Endodermal cell (in vitro differentiated cells): Measurements from ENCODE around the gene ZNF165. TPM values are rescaled to one million over a fixed set of nuclear protein-coding genes. Genes with fewer than 3 reads are reported as not detected.
"Not testable (repeated sequence)": the region's sequence is repeated elsewhere in the genome, so short reads cannot be mapped to it uniquely, and the experiment has no call there.

Experiments
- DNase-seq: peaks from one replicate; pipeline ENCODE4 v3.0.0-alpha.2; 2017
- H3K27ac ChIP-seq: 2 replicates; pipeline ENCODE4 v1.5.1; 2013; ENCODE audit warnings: mild to moderate bottlenecking, low read depth, low read length, moderate library complexity
- H3K27me3 ChIP-seq: 2 replicates; pipeline ENCODE4 v1.6.1; 2013; ENCODE audit warnings: mild to moderate bottlenecking, low read length, moderate library complexity; ENCODE audit not compliant: insufficient read depth, control insufficient read depth, poor library complexity, severe bottlenecking
- H3K36me3 ChIP-seq: 2 replicates; pipeline ENCODE4 v1.7.0; 2013; ENCODE audit warnings: mild to moderate bottlenecking, low read length, moderate library complexity; ENCODE audit not compliant: control insufficient read depth, insufficient read depth
- H3K4me1 ChIP-seq: one replicate; pipeline ENCODE4 v1.7.0; 2013; ENCODE audit warnings: low read length; ENCODE audit not compliant: control insufficient read depth, insufficient read depth
- H3K4me3 ChIP-seq: 2 replicates; pipeline ENCODE4 v1.5.1; 2013; ENCODE audit warnings: mild to moderate bottlenecking, low read length, moderate library complexity
- H3K9ac ChIP-seq: 2 replicates; pipeline ENCODE4 v1.6.1; 2013; ENCODE audit warnings: mild to moderate bottlenecking, low read length, moderate library complexity; ENCODE audit not compliant: poor library complexity, severe bottlenecking; ENCODE audit errors: extremely low read depth
- H3K9me3 ChIP-seq: 2 replicates; pipeline ENCODE4 v1.6.1; 2013; ENCODE audit warnings: mild to moderate bottlenecking, low read length, moderate library complexity; ENCODE audit not compliant: control insufficient read depth
- H3K27ac Mint-ChIP-seq: 2 replicates; pipeline ENCODE4 v1.8.0; 2020; ENCODE audit warnings: mixed read lengths
- H3K27me3 Mint-ChIP-seq: 2 replicates; pipeline ENCODE4 v1.8.0; 2021; ENCODE audit warnings: mild to moderate bottlenecking, mixed read lengths; ENCODE audit not compliant: insufficient read depth
- H3K36me3 Mint-ChIP-seq: 2 replicates; pipeline ENCODE4 v1.8.0; 2020; ENCODE audit warnings: low read depth, mixed read lengths
- H3K4me1 Mint-ChIP-seq: 2 replicates; pipeline ENCODE4 v1.8.0; 2020; ENCODE audit warnings: mixed read lengths
- H3K4me3 Mint-ChIP-seq: 2 replicates; pipeline ENCODE4 v1.8.0; 2020; ENCODE audit warnings: mild to moderate bottlenecking, moderate library complexity, mixed read lengths
- H3K9me3 Mint-ChIP-seq: 2 replicates; pipeline ENCODE4 v1.8.0; 2020; ENCODE audit warnings: mild to moderate bottlenecking, mixed read lengths
- CTCF ChIP-seq: fragments of 200-600 bp; sonication (generic); conservative IDR thresholded peaks from 2 replicates; pipeline ENCODE4 v1.5.0; 2021; ENCODE audit warnings: antibody characterized with exemption, mild to moderate bottlenecking
- WGBS, 2 experiments: methylation state at CpG; one replicate each; pipeline versions ENCODE4 v1.1.5 to v1.1.7; 2013; ENCODE audit warnings: missing lambda C conversion rate in 2 of 2, mixed read lengths in 1 of 2; ENCODE audit not compliant: insufficient coverage in 1 of 2, insufficient read length in 1 of 2; 5-methylcytosine and 5-hydroxymethylcytosine counted together
- total RNA-seq, 2 donors: library from RNA; stranded (reverse); fragmentation: NEBNext Ultra II Directional in 1 of 2; extraction: Animal tissue kit (Norgen Biotek cat#: 25700) in 1 of 2; gene quantifications; 2 replicates in 1 of 2; 3 replicates in 1 of 2; pipeline ENCODE4 v1.2.1, GENCODE V29; 2021

Gene ZNF165
- total RNA-seq, 2 donors from 2014 or later, result 5.7 to 7.1 TPM

DNA sequence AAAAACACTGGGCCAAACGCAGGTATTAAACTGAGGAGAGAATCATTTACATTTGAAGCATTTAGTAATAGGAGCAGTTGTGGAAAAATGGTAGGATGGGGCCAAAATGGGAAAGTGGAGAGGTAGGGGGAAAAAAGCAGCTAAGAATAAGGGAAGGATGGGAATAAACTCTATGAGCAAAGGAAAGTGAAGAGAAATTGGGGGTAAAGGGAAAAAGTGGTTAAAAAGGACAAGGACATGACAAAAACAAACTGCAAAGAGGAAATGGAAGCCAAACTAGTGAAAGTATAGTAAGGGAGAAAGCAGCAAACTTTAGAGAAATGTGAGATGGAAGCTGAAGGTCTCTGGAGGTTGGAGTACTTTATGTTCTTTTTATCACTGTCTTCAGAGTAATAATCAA is 37.8 kb downstream of the ZNF165 start:
- Mint-ChIP-seq H3K27me3 (peaks cover 8% of the 10 kb centered on the region), H3K4me3 (no peak overlapping the region), H3K27ac (no peak overlapping the region), H3K9me3 (peaks cover 10% of the 10 kb centered on the region), H3K4me1 (peaks cover 6% of the 10 kb centered on the region), H3K36me3 (peaks cover 44% of the 10 kb centered on the region)
- WGBS, 2 experiments, result 91% methylated on average over 1 of the region's 1 CpG; no CpG with 5 or more reads in 1 of the 2 experiments
- Histone ChIP-seq H3K27ac (no peak overlapping the region), H3K27me3 (no peaks in the 10 kb centered on the region), H3K9me3 (no peaks in the 10 kb centered on the region), H3K9ac (no peak overlapping the region), H3K4me1 (no peaks in the 10 kb centered on the region), H3K36me3 (peaks cover 17% of the 10 kb centered on the region), H3K4me3 (no peak overlapping the region)
- DNase-seq, result no peak
- TF ChIP-seq CTCF, result no peak

GRCh38 chr6:28121876-28122275 is 41.5 kb downstream of the ZNF165 start:
- Mint-ChIP-seq H3K4me1 (peaks cover 12% of the 10 kb centered on the region), H3K4me3 (no peak overlapping the region), H3K9me3 (no peaks in the 10 kb centered on the region), H3K36me3 (peaks cover 25% of the 10 kb centered on the region), H3K27ac (no peak overlapping the region), H3K27me3 (no peaks in the 10 kb centered on the region)
- Histone ChIP-seq H3K36me3 (peaks cover 23% of the 10 kb centered on the region), H3K9ac (no peak overlapping the region), H3K4me3 (no peak overlapping the region), H3K27ac (no peak overlapping the region), H3K27me3 (no peaks in the 10 kb centered on the region), H3K4me1 (no peaks in the 10 kb centered on the region), H3K9me3 (no peaks in the 10 kb centered on the region)
- 100% methylated on average over 1 of the region's 2 CpGs; no CpG with 5 or more reads in 1 of the 2 experiments for WGBS, 2 experiments
- TF ChIP-seq CTCF, result no peak
- DNase-seq, result no peak

- not testable (repeated sequence) for H3K4me3 Mint-ChIP-seq
- 92% methylated on average over 5 of the region's 5 CpGs; no CpG with 5 or more reads in 1 of the 2 experiments for WGBS, 2 experiments
Measured at GRCh38 chr6:28122283-28122682, 41.9 kb downstream of the ZNF165 start.

More at GRCh38 chr6:28122283-28122682, 41.9 kb downstream of the ZNF165 start:
- H3K4me1 ChIP-seq, H3K9me3 ChIP-seq, DNase-seq, H3K9ac ChIP-seq, H3K4me3 ChIP-seq, H3K27ac ChIP-seq, H3K9me3 Mint-ChIP-seq, H3K27me3 Mint-ChIP-seq, H3K27ac Mint-ChIP-seq, H3K27me3 ChIP-seq: not testable (repeated sequence)
- peaks cover 23% of the 10 kb centered on the region for H3K36me3 ChIP-seq
- Mint-ChIP-seq H3K4me1 (peaks cover 12% of the 10 kb centered on the region), H3K36me3 (peaks cover 28% of the 10 kb centered on the region)
